ENCODE results near the gene ZNF232. TPM values are rescaled to one million over a fixed set of nuclear protein-coding genes. Genes with fewer than 3 reads are reported as not detected.
"Not testable (repeated sequence)": the region's sequence is repeated elsewhere in the genome, so short reads cannot be mapped to it uniquely, and the experiment has no call there.

ZNF232 gene
- total and polyA plus RNA-seq, 8 donors, result 7.7 to 50.6 (median 29.2) TPM

- H3K9me3 ChIP-seq, result no peaks in the 10 kb centered on the region
- ATAC-seq (no peak), DNase-seq (no peak)
- H3K27me3 ChIP-seq, result peaks cover 0 to 11% of the 10 kb centered on the region in 2 donors
- H3K4me1 ChIP-seq, result no peaks in the 10 kb centered on the region
- no peak overlapping the region for H3K27ac ChIP-seq
- H3K36me3 ChIP-seq, result no peaks in the 10 kb centered on the region
- no peak overlapping the region for H3K4me3 ChIP-seq
- no peak for TF ChIP-seq CTCF (IDR thresholded peaks at IDR 0.05)
- intact Hi-C loops (cut with DNase I), result no loop called here
Measured at GRCh38 chr17:5131146-5131715, 19.6 kb upstream of the ZNF232 start.

DNA sequence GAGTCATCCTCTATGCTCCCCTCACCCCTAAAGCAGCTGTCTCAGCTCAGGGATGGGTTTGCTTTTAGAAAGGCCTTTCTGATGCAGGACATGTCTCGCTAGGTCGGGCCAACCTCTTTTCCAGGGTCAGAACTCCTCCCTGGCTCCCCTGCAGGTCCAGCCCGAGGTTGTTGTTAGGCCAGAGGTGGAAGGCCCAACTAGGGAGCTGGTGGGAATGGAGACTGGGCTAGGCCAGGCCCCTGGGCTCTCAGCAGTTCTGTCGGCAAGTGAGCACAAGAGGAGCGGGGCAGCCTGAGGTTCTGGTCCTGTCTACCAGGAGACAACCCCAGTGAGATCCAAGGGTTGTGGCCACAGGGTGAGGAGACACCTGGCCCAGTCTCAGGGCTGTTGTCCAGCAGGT, 19.0 kb upstream of the ZNF232 start:
- H3K4me3 ChIP-seq; intact Hi-C loops (cut with DNase I); DNase-seq; H3K36me3 ChIP-seq; ATAC-seq; H3K27ac ChIP-seq; H3K9me3 ChIP-seq; H3K4me1 ChIP-seq: not testable (repeated sequence)
- peaks cover 0 to 11% of the 10 kb centered on the region in 2 donors for H3K27me3 ChIP-seq

DNA sequence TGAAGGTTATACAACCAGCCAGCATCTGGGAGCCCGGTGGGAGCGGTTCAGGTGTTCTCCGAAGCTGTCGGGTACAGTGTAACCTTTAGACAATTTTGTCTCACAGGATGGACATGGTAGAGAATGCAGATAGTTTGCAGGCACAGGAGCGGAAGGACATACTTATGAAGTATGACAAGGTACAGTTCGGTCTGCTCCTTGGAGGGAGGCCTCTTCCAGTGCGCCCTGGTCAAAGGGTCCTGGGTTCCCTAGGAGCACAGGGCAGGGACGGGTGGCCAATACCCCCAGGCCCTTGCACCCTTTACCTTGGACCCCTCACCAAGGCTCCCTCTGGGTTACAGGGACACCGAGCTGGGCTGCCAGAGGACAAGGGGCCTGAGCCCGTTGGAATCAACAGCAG, 18.6 kb upstream of the ZNF232 start:
- peaks cover 0 to 11% of the 10 kb centered on the region in 2 donors for H3K27me3 ChIP-seq
- H3K4me3 ChIP-seq; intact Hi-C loops (cut with DNase I); DNase-seq; H3K27ac ChIP-seq; H3K36me3 ChIP-seq; ATAC-seq; H3K4me1 ChIP-seq; H3K9me3 ChIP-seq: not testable (repeated sequence)

GRCh38 chr17:5129770-5130169, 18.1 kb upstream of the ZNF232 start:
- H3K9me3 ChIP-seq; H3K36me3 ChIP-seq; H3K4me3 ChIP-seq; DNase-seq; intact Hi-C loops (cut with DNase I); H3K27ac ChIP-seq; H3K4me1 ChIP-seq; ATAC-seq: not testable (repeated sequence)
- peaks cover 0 to 15% of the 10 kb centered on the region in 2 donors for H3K27me3 ChIP-seq

- intact Hi-C loops (cut with DNase I), result no loop called here
Measured at GRCh38 chr17:5128905-5129535, 17.3 kb upstream of the ZNF232 start.

DNA sequence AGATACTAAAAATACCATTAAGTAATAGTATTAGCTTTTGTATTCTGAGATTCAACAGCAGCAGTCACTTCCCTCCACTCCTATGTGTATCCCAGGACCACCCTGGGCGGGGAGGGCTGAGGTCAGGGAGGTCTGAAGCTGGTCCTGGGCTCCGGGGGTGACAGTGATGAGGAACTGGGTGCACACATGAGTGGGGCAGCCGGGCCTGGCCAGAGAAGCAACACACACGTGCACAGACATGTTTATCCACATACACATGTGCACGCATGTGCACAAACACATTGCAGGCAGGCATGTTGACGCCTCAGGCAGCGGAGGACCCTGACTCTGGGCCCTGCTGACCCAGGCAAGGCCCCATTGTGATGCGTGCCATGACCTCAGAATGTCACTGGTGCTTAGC, 16.7 kb upstream of the ZNF232 start:
- H3K27ac ChIP-seq; DNase-seq; H3K9me3 ChIP-seq; ATAC-seq; H3K4me1 ChIP-seq; H3K4me3 ChIP-seq; H3K36me3 ChIP-seq; intact Hi-C loops (cut with DNase I): not testable (repeated sequence)
- H3K27me3 ChIP-seq, result peaks cover 2 to 28% of the 10 kb centered on the region in 2 donors

More at GRCh38 chr17:5128905-5129535, 17.3 kb upstream of the ZNF232 start:
- TF ChIP-seq CTCF (IDR thresholded peaks at IDR 0.05), result no peak
- Histone ChIP-seq H3K9me3 (no peaks in the 10 kb centered on the region), H3K4me1 (no peaks in the 10 kb centered on the region), H3K4me3 (no peak overlapping the region), H3K27me3 (peaks cover 0 to 22% of the 10 kb centered on the region in 2 donors), H3K36me3 (no peaks in the 10 kb centered on the region), H3K27ac (no peak overlapping the region)
- no peak for ATAC-seq
- DNase-seq, result no peak

GRCh38 chr17:5127910-5128309, 16.2 kb upstream of the ZNF232 start:
- no peak for TF ChIP-seq CTCF (IDR thresholded peaks at IDR 0.05)
- ATAC-seq (no peak), DNase-seq (no peak)
- Histone ChIP-seq H3K27ac (no peak overlapping the region), H3K36me3 (no peaks in the 10 kb centered on the region), H3K9me3 (no peaks in the 10 kb centered on the region), H3K4me3 (no peak overlapping the region), H3K27me3 (peaks cover 7 to 33% of the 10 kb centered on the region in 2 donors), H3K4me1 (peaks cover 0 to 3% of the 10 kb centered on the region in 2 donors)
- intact Hi-C loops (cut with DNase I), result no loop called here
